NCI-H146 (cell line): ENCODE measurements around the gene FBXO33.

ENCODE experiments used
- DNase-seq: peaks from one replicate; lab custom pipeline; 2025; lab: John Stamatoyannopoulos, UW

The FBXO33 gene

GRCh38 chr14:39431416-39432178, 636 bp downstream of the FBXO33 start:
- peak; percentile 65 for DNase-seq

GRCh38 chr14:39430762-39431415, 1.3 kb downstream of the FBXO33 start:
- DNase-seq: peak; percentile 26

GRCh38 chr14:39428118-39428517, 4.1 kb downstream of the FBXO33 start:
- DNase-seq: no peak

GRCh38 chr14:39426605-39427004, 5.6 kb downstream of the FBXO33 start:
- peak; percentile 5 for DNase-seq

- no peak for DNase-seq
Measured at GRCh38 chr14:39425947-39426346, 6.3 kb downstream of the FBXO33 start.

- DNase-seq: no peak
Measured at GRCh38 chr14:39423793-39424192, 8.4 kb downstream of the FBXO33 start.

GRCh38 chr14:39422243-39422642, 10.0 kb downstream of the FBXO33 start:
- DNase-seq: no peak

- DNase-seq: no peak
Measured at GRCh38 chr14:39419272-39419671, 13.0 kb downstream of the FBXO33 start.

GRCh38 chr14:39417014-39417413, 15.2 kb downstream of the FBXO33 start:
- DNase-seq: no peak

- no peak for DNase-seq
Measured at GRCh38 chr14:39416072-39416471, 16.2 kb downstream of the FBXO33 start.

- DNase-seq: no peak
Measured at GRCh38 chr14:39406560-39406959, 25.7 kb downstream of the FBXO33 start.

- DNase-seq: peak; percentile 5
Measured at GRCh38 chr14:39398382-39398781, 33.9 kb downstream of the FBXO33 start.

GRCh38 chr14:39396448-39396847, 35.8 kb downstream of the FBXO33 start:
- DNase-seq: no peak

GRCh38 chr14:39395555-39396254, 36.5 kb downstream of the FBXO33 start:
- DNase-seq: peak; percentile 72

- no peak for DNase-seq
Measured at GRCh38 chr14:39393289-39393688, 38.9 kb downstream of the FBXO33 start.

GRCh38 chr14:39384177-39384576, 48.1 kb downstream of the FBXO33 start:
- no peak for DNase-seq

GRCh38 chr14:39383741-39384140, 48.5 kb downstream of the FBXO33 start:
- no peak for DNase-seq

- DNase-seq: no peak
Measured at GRCh38 chr14:39383026-39383660, 49.1 kb downstream of the FBXO33 start.

- no peak for DNase-seq
Measured at GRCh38 chr14:39382463-39382862, 49.8 kb downstream of the FBXO33 start.

GRCh38 chr14:39381366-39381765, 50.9 kb downstream of the FBXO33 start:
- no peak for DNase-seq

GRCh38 chr14:39376667-39377403, 55.4 kb downstream of the FBXO33 start:
- no peak for DNase-seq

- DNase-seq: no peak
Measured at GRCh38 chr14:39374851-39375250, 57.4 kb downstream of the FBXO33 start.
